DMS79 treated with DMSO at 0.1 percent for 48 hours (cell line): ENCODE results near the gene ITGA1.

ENCODE experiments used
- DNase-seq: peaks from one replicate; lab custom pipeline; 2025; lab: John Stamatoyannopoulos, UW

ITGA1 gene

DNA sequence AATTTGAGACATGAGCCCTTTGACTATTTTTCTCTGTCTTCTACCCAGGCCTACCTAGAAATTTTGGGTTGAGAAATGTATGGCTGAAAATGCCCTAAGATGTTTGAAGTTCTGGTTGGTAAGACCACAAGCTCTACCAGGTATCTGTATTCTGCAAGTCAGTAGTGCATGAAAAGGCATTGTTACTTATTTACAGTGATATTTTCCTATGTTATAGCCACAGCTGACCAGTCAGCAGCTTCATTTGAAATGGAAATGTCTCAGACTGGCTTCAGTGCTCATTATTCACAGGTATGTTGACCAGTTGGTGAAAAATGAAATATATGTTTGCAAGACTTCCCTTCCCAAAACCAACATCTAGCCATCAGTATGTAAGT lies 109.5 kb downstream of the ITGA1 start:
- DNase-seq, result no peak

DNA sequence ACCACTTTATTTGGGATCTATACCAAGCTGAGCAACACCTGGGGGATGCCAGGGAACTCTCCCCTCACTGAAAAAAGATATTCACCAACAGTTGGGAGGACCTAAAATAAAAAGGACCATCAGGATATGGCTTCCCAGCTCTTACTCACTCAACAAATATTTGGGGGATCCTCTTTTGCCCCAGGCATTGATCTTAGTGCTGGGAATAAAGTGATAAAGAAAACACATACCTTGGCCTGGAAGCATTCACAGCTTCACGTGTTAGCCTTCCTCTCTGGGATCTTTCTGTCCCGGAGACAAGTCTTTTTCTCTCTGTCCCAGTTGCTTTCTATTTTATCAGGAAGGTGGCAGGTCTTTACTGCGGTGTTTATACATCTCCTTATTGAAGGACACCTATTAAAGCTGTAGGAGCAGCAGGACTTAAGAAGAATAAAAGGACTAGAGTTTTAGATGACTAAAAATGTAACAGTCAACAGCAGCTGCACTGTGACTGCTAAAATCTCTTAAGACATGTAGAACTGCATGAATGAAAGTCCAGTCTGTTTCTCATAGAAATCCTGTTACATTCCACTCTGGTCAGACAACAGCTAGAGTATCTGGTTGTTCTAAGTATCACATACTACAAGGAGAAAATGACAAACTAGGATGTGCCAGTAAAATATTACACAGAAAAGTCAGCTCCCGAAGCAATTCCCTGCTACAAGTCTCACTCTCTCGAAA lies 111.4 kb downstream of the ITGA1 start:
- no peak for DNase-seq

GRCh38 chr5:52903142-52903541 lies 115.4 kb downstream of the ITGA1 start:
- no peak for DNase-seq

DNA sequence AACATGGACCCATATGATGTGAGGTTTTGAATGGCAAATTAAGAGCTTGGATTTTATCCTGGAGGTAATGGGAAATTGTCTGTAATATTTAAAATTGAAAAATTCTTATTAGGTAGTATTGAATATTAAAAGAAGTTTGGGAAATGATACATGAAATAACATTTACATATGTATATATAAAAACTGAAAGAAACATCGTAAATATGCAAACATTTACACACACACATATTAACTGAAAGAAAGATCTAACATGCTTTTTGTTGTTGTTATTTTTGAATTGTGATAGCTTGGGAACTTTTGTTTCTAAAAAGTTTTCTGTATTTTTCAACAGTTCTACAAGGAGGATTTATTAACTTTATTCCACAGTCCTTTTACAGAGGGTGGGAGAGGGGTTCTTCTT lies 118.6 kb downstream of the ITGA1 start:
- DNase-seq, result no peak

- no peak for DNase-seq
These were observed 119.1 kb downstream of the ITGA1 start for GRCh38 chr5:52906845-52907244.

DNA sequence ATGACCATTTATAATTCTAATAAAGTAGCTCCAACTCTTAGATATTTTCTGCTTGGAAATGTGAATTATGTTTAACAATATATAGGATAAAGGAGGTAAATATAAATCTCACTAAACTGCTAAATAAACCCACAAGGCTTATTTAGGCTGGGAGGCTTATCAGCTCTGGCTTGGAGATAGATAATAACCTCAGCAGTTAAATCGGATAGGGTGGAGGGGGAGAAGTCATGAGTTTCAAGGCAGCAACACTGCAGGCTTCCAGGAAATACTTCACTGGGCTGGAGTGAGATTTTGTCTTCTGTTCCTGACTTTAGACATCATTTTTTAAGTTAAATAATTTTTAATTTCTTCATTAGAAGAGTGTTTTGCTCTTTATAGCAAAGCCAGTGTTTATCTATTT lies 121.5 kb downstream of the ITGA1 start:
- no peak for DNase-seq

DNA sequence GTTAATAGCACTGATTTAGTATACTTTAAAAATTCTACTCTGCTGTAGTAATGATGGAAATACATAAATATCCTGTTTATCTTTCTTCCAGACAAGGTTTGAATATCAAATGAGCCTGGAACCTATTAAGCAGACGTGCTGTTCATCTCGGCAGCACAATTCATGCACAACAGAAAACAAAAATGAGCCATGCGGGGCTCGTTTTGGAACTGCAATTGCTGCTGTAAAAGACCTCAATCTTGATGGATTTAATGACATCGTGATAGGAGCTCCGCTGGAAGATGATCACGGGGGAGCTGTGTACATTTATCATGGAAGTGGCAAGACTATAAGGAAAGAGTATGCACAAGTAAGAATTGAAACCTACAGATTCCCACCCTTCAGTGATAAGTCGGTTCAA lies 122.4 kb downstream of the ITGA1 start:
- no peak for DNase-seq

- DNase-seq, result no peak
These were observed 127.6 kb downstream of the ITGA1 start for GRCh38 chr5:52915176-52915875.

GRCh38 chr5:52920929-52921328 lies 133.2 kb downstream of the ITGA1 start:
- no peak for DNase-seq

GRCh38 chr5:52922384-52922783 lies 134.7 kb downstream of the ITGA1 start:
- DNase-seq, result no peak

GRCh38 chr5:52924456-52924855 lies 136.7 kb downstream of the ITGA1 start:
- no peak for DNase-seq

- peak; percentile 4 for DNase-seq
These were observed 137.3 kb downstream of the ITGA1 start for GRCh38 chr5:52925001-52925400.

DNA sequence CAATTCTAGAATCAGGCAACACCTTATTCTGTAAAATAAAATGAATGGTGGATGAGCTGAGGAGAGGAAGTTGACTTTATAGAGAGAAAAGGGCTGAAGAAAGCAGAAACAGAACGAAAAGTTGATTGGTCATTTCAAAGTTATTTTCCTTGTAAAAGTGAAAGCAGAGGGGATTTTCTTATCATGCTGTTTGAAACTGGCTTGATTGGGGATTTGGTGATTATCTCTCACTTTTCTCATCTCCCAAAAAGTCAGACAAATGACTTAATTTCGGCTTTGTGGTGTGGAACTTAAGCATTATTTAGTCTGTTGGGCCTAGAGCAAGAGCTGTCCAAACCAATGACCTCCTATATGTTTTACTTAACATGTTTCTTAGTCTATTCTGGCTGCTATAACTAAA lies 141.0 kb downstream of the ITGA1 start:
- no peak for DNase-seq

- no peak for DNase-seq
These were observed 150.5 kb downstream of the ITGA1 start for GRCh38 chr5:52938226-52938625.

GRCh38 chr5:52943285-52943684 lies 155.6 kb downstream of the ITGA1 start:
- DNase-seq, result no peak

DNA sequence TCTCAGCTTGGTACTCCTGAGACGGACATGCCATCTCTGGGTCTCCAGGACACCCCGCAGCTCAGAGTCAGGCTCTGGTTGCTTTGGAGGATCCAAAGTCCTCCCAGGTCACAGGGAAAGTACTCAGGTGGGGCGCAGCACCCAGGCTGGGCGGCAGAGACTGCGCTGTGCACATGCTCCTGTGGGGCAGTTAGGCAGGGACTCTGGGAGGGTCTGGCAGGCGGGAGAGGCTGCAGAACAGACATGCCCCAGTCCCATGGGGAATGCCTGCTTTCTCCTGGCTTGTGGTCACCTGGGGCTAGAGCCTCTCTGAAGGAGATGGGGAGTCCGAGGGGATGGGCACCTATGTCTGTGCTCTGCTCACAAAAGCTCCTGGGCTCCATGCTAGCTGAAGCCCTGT lies 156.1 kb downstream of the ITGA1 start:
- no peak for DNase-seq

- DNase-seq, result no peak
These were observed 157.3 kb downstream of the ITGA1 start for GRCh38 chr5:52945040-52945439.

DNA sequence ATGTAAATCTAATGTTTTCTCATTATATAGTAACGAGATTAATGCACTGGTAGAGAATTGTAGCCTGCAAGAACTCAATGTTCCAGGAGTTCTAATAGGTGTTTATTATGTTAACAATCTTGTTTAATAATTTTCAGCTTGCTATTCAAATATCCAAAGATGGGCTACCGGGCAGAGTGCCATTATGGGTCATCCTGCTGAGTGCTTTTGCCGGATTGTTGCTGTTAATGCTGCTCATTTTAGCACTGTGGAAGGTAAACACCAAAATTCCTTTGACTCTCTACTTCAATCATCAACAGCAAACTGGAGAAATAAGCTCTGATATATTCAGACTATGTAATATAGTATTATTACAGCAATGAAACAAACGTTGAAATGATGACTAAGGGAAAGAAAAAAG lies 159.5 kb downstream of the ITGA1 start:
- no peak for DNase-seq

- DNase-seq, result no peak
These were observed 160.1 kb downstream of the ITGA1 start for GRCh38 chr5:52947851-52948250.

- DNase-seq, result peak; percentile 42
These were observed 160.8 kb downstream of the ITGA1 start for GRCh38 chr5:52948418-52949076.

DNA sequence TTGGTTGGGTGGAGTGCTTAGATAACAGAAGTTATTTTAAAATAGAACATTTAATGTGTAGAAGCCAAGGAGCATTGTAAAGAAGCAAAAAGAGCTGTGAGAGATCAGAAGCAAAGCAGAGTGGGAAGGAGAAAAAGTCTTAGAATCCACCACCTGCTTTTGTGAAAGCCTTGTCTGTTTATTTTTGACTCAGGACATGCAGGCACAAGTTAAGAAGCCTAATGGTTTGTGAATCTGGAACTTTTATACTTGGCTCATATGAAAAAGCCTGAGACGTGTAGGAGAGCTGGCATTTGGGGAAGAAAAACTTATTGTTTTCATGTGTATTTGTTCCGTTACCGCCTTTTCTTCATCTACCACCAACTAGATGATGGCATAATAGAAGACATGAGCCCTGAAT lies 163.0 kb downstream of the ITGA1 start:
- DNase-seq, result no peak

DNA sequence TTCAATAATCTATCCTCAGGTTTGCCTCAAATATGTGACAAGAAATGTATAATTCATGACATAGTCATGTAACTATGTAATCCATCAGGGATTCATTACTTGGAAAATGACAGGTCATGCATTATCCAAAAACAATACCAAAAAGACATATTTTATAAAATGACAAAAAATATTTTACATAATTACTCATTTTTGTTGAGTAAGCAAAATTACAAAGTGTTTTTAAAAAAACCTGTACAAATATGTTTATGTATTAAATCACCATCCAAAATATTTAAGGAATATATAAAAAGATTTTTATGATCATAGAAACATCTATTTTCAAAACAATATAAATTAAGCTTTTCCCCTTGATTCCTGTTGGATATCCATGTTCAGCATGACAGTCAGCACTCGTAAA lies 164.8 kb downstream of the ITGA1 start:
- DNase-seq, result no peak

DNA sequence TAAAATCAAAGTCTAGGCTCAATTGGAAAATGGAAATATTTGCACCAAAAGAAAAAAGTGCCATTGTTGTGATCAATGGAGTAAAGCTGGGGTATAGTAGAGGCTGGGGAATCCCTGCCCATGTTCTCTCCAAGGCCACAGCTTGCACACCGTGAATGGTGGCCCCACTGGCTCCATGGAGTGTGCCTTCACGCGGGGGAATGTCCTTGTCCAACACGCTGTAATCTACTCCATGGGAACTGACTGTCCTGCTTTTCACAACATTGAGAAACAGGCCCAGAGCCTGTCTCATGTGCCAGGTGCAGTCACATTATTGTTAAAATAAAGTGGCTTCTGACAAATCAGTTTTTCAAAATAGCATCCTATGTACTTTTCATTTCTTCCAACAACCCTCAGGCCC lies 168.3 kb downstream of the ITGA1 start:
- DNase-seq, result no peak
